AG04449 (cell line): ENCODE data around the gene SLC39A5.
"Not testable (repeated sequence)": the region's sequence is repeated elsewhere in the genome, so short reads cannot be mapped to it uniquely, and the experiment has no call there.

ENCODE experiments used
- CTCF ChIA-PET: fragments of 350-600 bp; formaldehyde crosslinking; extraction: SDS; loops from one replicate; lab custom pipeline; 2021; ENCODE audit warnings: antibody characterized with exemption; lab: Yijun Ruan, JAX
- POLR2A ChIA-PET: fragments of 400-600, 350-600 bp; formaldehyde crosslinking; extraction: SDS; loops from one replicate; lab custom pipeline; 2020; ENCODE audit warnings: antibody characterized with exemption, inconsistent platforms; lab: Yijun Ruan, JAX
- DNase-seq: peaks from one replicate; pipeline ENCODE4 v3.0.0-alpha.2; 2010; ENCODE audit warnings: low read depth, low spot score
- H3K4me3 ChIP-seq: 2 replicates; pipeline ENCODE4 v1.5.1; 2011; ENCODE audit warnings: low read depth, mild to moderate bottlenecking, control low read depth, low read length
- CTCF ChIP-seq: IDR thresholded peaks from one replicate; pipeline ENCODE4 v1.5.1; 2011; ENCODE audit warnings: mild to moderate bottlenecking, moderate library complexity, low read length, control low read depth, inconsistent platforms; ENCODE audit not compliant: insufficient read depth; ENCODE audit errors: missing control alignments

Gene SLC39A5

GRCh38 chr12:56280849-56281248 lies 51.0 kb downstream of the SLC39A5 start:
- no peak for TF ChIP-seq CTCF
- POLR2A ChIA-PET = no interaction called here
- CTCF ChIA-PET = interaction anchor here (1.2 to 1.8 kb wide), 2 partner anchors 10 to 21 kb away, joined by 3 to 5 read pairs; no protein-coding TSS in a partner anchor

GRCh38 chr12:56282030-56282429 lies 52.2 kb downstream of the SLC39A5 start:
- no peak for DNase-seq
- no peak overlapping the region for H3K4me3 ChIP-seq
- CTCF ChIA-PET = interaction anchor here (2.1 kb wide), 1 partner anchor 15 kb away, joined by 8 read pairs; the partner anchor contains the start of gene COQ10A
- no peak for TF ChIP-seq CTCF
- POLR2A ChIA-PET = interaction anchor here (0.7 kb wide), 1 partner anchor 13 kb away, joined by 3 read pairs; no protein-coding TSS in a partner anchor

More at GRCh38 chr12:56280849-56281248, 51.0 kb downstream of the SLC39A5 start:
- no peak for DNase-seq
- no peak overlapping the region for H3K4me3 ChIP-seq

GRCh38 chr12:56282579-56282978 lies 52.7 kb downstream of the SLC39A5 start:
- DNase-seq = no peak
- ChIA-PET POLR2A (interaction anchor here (0.7 kb wide), 1 partner anchor 14 kb away, joined by 3 read pairs; no protein-coding TSS in a partner anchor), CTCF (interaction anchor here (2.1 kb wide), 1 partner anchor 15 kb away, joined by 8 read pairs; the partner anchor contains the start of gene COQ10A)
- TF ChIP-seq CTCF = no peak
- no peak overlapping the region for H3K4me3 ChIP-seq

GRCh38 chr12:56284263-56284662 lies 54.4 kb downstream of the SLC39A5 start:
- H3K4me3 ChIP-seq, DNase-seq: not testable (repeated sequence)
- CTCF ChIA-PET = interaction anchor here (0.9 to 2.1 kb wide), 4 partner anchors 13 to 95 kb away, joined by 3 to 8 read pairs (median 6); partner anchors contain the start of genes COQ10A and SMARCC2
- POLR2A ChIA-PET = interaction anchor here (0.6 to 1.2 kb wide), 2 partner anchors 17 to 73 kb away, joined by 4 to 7 read pairs; no protein-coding TSS in a partner anchor

- no peak overlapping the region for H3K4me3 ChIP-seq
- no peak for TF ChIP-seq CTCF
- POLR2A ChIA-PET = interaction anchor here (0.6 to 1.1 kb wide), 2 partner anchors 19 to 64 kb away, joined by 3 read pairs; partner anchors contain the start of genes COQ10A and RNF41
- CTCF ChIA-PET = interaction anchor here (0.8 to 1.9 kb wide), 10 partner anchors 10 to 178 kb away, joined by 3 to 5 read pairs (median 3); partner anchors contain the start of genes COQ10A and SMARCC2
- no peak for DNase-seq
Observed at GRCh38 chr12:56286044-56286830, 56.4 kb downstream of the SLC39A5 start.
